GM12892 (cell line): ENCODE data around the gene CEP55.

Experiments
- DNase-seq: peaks from one replicate; pipeline ENCODE4 v3.0.0; 2011; ENCODE audit not compliant: insufficient read length
- FAIRE-seq: peaks from 2 replicates; lab custom pipeline; 2011; peaks lifted over from hg19 to GRCh38; lab: Jason Lieb, UNC
- POLR2A ChIP-seq: IDR thresholded peaks from 2 replicates; pipeline ENCODE4 v1.6.1; 2011; ENCODE audit warnings: low read depth, low read length, control low read depth
- POLR2AphosphoS5 ChIP-seq: IDR thresholded peaks from 2 replicates; pipeline ENCODE4 v1.6.1; 2011; ENCODE audit warnings: low read depth, low read length, control low read depth
- TAF1 ChIP-seq: IDR thresholded peaks from 2 replicates; pipeline ENCODE4 v1.6.1; 2011; ENCODE audit warnings: low read depth, mild to moderate bottlenecking, control low read depth, low read length, borderline replicate concordance

Gene CEP55

DNA sequence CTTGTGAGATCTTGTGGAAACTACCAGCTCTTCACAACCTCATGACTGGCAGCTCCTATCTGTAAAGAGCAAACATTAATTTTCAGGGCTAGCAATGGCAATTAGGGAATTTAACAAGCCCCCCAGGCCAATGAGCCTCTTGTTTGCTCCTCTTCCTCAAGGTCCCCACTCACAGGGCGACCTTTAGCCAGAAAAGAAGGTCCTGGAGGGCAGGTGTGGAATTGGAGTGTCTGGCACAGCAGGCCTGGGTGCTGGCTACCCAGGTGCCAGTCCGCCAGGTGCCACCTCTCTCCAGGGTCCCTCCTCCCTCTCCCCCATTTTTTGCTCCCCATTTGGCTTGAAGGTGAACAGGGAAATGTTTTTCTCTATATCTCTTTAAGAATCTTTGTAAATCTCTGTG is 1.9 kb upstream of the CEP55 start:
- FAIRE-seq (no peak), DNase-seq (no peak)
- TF ChIP-seq TAF1 (no peak), POLR2AphosphoS5 (no peak), POLR2A (no peak)

DNA sequence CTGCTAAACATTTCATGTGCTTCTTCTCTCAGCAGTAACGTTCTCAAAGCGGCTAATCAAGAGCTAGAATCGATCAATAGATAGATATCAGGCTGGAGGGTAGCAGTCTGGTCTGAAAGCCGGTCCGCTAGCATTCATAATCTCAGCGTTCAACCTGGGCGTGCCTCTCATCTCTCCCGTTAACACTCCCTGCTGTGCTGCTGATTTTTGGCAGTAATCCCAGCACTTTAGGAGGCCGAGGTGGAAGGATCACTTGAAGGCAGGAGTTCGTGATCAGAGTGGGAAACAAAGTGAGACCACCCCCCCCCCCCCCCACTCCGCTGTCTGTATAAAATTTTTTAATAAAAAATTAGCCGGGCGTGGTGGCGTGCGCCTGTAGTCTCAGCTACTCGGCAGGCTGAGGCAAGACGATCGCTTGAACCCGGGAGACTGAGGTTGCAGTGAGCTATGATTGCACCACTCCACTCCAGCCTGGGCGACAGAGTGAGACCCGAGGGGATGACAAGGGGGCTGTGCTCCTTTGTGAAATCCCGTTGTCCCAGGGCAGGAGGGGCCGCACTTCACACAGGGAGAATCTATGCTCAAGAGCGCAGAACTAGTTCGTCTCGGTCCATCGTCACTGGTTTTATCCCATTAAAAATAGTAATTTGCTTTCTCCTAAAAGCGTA is 624 bp upstream of the CEP55 start:
- FAIRE-seq (peak; percentile 80), DNase-seq (no peak)
- TF ChIP-seq POLR2AphosphoS5 (no peak), POLR2A (no peak), TAF1 (no peak)

DNA sequence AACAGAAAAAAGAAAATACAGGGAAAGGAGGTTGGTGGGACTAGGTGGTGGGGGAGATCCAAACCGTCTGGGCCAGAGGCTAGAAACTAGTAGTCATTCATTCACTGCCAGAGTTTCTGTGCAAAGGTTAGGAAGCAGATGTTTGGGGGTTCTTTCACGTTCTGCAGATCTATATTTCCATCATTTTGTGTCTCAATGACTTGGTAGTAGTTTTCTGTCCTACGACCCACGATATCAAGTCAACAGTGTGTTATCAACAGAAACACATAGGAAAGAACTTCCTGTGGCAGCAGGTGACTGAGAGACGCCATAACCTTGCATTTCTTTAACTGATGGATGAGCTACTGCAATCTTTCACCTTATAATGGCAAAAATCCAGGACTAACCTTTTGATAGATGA is 1.8 kb downstream of the CEP55 start:
- no peak for TF ChIP-seq POLR2A
- no peak for TF ChIP-seq POLR2AphosphoS5
- no peak for TF ChIP-seq TAF1
- DNase-seq, result no peak
- no peak for FAIRE-seq

DNA sequence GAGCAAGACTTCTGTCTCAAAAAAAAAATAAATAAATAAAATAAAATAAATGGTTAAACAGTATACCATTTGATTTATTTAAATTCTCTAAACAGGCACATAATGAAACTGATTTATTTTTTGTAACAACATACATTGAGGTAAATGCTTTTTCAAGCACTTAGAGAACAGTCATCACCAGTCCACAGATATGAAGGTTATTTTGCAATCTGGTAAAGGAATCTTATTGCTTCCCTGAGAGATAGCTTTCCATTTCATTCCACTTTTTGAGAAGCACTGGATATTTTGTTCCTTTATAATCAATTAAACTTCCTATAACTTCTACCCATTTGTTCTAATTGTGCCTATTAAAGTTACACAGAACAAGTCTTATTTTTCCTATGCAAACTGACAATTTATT is 5.2 kb downstream of the CEP55 start:
- no peak for TF ChIP-seq TAF1
- TF ChIP-seq POLR2A, result no peak
- no peak for TF ChIP-seq POLR2AphosphoS5
- DNase-seq (no peak), FAIRE-seq (no peak)

DNA sequence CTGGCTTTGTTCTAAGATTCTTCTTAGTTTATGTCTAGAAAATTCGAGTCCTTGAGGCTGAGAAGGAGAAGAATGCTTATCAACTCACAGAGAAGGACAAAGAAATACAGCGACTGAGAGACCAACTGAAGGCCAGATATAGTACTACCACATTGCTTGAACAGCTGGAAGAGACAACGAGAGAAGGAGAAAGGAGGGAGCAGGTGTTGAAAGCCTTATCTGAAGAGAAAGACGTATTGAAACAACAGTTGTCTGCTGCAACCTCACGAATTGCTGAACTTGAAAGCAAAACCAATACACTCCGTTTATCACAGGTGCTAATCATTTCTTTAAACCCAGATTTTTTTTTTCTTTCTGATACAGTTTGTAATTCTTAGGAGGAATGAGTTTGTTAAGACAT is 6.7 kb downstream of the CEP55 start:
- DNase-seq (no peak), FAIRE-seq (no peak)
- TF ChIP-seq POLR2AphosphoS5 (no peak), TAF1 (no peak), POLR2A (no peak)

DNA sequence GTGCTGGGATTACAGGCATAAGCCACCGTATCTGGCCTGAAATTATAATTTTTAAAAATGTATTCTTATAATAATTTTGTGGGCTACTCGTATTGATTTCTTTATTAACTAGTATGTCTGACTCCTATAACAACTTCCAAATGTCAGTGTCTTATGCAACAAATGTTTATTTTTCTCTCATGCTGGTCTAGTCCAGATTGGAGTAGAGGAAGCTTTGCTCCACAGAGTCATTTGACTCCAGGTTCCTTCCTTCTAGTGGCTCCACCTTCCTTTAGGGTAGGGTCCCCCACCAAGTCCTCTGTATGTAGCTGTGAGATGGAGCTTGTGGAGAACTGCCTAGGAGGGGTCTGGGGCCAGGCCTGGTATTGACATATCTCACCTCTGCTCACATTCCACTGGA is 8.7 kb downstream of the CEP55 start:
- TF ChIP-seq TAF1 (no peak), POLR2AphosphoS5 (no peak), POLR2A (no peak)
- no peak for FAIRE-seq
- DNase-seq, result no peak

DNA sequence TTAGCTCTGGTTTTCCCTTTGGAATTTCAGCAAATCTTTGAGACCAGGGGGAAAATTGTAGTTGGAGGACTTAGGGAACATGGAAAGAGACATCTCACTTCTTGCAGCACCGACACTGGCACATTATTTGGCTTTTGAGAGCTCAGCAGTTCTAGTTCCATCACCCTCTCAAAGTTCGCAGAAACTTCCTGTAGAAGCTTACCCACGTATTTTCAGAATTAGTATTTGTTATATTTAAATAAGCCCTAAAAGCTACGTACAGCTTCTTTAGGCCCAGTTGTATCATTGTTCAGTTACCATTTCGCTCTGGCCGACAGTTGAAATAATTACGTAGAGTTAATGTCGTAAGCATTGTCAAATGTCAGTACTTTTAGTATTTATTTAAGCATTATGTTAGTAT is 13.4 kb downstream of the CEP55 start:
- TF ChIP-seq POLR2AphosphoS5 (no peak), POLR2A (no peak), TAF1 (no peak)
- no peak for DNase-seq
- no peak for FAIRE-seq

DNA sequence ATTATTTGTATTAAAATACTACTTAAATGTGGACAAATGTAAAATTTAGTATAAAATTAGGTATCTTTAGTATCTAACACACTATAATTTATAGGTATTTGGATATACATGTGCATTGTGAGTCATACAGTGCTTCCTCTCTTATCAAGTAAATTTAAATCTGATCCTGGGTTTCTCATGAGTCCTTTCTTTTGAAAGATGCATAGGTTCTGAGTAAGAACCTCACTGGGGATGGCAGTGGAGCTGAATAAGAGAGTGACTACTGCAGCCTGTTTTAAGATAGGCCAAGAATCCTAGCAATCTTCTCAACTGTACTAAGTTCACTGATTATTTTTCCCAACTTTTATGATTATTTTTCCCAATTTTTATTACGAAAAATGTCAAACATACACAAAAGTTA is 16.2 kb downstream of the CEP55 start:
- TF ChIP-seq TAF1, result no peak
- no peak for TF ChIP-seq POLR2A
- TF ChIP-seq POLR2AphosphoS5, result no peak
- DNase-seq (no peak), FAIRE-seq (no peak)

DNA sequence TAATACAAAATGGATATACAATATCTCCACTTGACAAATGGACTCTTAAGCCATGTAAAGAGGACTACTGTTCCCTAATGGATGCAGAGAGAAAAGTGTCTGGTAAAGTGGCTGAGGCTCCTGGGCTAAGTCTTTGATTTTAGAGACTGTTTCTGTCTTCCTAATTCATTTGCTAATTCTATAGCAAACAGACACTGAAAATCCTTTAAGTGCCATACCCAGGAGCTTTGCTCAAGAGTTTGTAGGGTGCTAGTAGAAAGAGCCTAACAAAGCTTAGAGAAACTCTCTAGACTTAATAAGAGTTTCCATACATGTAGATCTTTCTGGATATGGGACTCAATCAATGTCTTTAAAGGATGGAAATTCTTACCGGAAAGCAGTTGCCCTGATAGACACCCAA is 16.7 kb downstream of the CEP55 start:
- TF ChIP-seq POLR2AphosphoS5, result no peak
- no peak for TF ChIP-seq TAF1
- TF ChIP-seq POLR2A, result no peak
- DNase-seq (no peak), FAIRE-seq (no peak)

DNA sequence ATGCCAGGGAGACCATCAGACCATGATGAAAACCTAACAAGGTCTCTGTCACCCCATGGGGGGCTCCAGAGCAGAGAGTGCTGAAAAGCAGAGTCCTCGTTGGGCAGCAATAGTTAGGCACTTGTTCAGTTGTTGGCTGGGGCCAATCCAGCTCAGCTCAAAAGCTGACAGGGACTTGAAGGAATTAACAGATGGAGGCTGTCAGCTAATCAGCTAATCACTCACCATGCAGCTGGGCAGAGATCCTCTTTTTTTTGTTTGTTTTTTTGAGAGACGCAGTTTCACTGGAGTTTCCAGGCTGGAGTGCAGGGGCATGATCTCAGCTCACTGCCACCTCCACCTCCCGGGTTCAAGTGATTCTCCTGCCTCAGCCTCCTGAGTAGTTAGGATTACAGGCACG is 18.1 kb downstream of the CEP55 start:
- FAIRE-seq (no peak), DNase-seq (no peak)
- TF ChIP-seq POLR2AphosphoS5 (no peak), TAF1 (no peak), POLR2A (no peak)

DNA sequence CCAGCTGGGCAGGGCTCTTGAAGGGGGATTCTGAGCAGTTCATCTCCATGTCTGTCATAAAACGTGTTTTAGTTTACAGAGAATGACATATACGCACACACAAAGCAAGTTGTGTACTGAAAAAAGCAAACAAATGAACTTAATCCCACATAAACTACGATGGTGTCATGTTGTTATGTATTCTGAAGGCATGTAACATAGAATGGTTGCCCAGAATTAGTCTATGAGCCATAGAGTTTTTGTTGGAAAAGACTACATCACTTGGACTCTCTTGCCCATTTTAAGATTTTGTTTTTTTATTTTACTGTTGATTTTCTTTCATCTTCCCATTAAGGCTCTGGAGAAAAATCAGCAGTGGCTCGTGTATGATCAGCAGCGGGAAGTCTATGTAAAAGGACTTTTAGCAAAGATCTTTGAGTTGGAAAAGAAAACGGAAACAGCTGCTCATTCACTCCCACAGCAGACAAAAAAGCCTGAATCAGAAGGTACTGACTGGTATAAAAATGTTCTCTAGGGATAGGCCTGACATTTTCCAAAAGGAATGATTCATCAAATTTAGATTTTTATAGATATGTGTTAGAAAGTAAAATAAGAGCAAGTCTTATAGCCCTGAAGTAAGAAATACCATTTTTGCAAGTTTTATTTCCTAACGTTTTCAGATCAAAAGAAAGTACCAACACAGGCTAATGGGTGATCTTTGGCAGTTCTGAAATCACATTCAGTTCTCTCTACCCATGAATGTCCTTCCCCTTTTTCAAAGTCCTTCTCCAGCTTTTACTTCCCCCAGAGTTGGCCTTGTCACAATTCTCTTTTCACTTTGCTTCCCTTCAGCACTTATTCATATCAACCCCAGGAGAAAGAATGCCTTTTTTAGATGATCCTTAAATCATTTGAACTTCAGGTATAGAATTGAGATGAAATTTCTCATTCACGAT is 18.9 kb downstream of the CEP55 start:
- TF ChIP-seq POLR2A, result no peak
- FAIRE-seq (no peak), DNase-seq (no peak)

DNA sequence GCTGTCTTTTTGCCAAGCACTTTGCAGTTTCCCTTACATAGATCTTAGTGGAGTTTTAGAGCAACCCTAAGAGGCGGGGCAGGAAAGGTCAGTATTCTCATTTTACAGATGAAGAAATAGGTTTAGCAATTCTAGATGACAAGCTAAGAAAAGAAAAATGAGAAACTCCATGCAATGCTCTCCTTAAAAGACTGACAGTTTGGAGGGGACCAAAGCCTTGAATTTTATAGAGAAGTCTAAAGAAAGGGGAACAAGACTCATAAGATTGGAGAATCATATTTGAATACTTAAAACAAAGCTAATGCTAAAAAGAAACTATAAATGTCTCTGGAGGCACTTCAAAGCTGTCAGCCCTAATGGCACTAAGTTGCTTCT is 19.6 kb downstream of the CEP55 start:
- TF ChIP-seq TAF1 (no peak), POLR2AphosphoS5 (no peak), POLR2A (no peak)
- FAIRE-seq, result no peak
- DNase-seq, result no peak
